H1 (cell line): Measurements from ENCODE around the gene TXNDC11. TPM values are rescaled to one million over a fixed set of nuclear protein-coding genes. Genes with fewer than 3 reads are reported as not detected.

Source experiments
- CTCF ChIA-PET: fragments of 300-600 bp; sonication (Branson Sonifier 250); formaldehyde crosslinking; loops from one replicate; lab custom pipeline; 2021; ENCODE audit not compliant: partially characterized antibody; lab: Charles Lee
- POLR2A ChIA-PET: fragments of 300-600 bp; sonication (Branson Sonifier 250); formaldehyde crosslinking; loops from one replicate; lab custom pipeline; 2021; ENCODE audit warnings: inconsistent platforms; ENCODE audit not compliant: partially characterized antibody; lab: Charles Lee
- DNase-seq, 2 experiments: peaks; one replicate each; pipeline versions ENCODE4 v3.0.0 to v3.0.0-alpha.2; 2010 to 2022; ENCODE audit warnings: low spot score in 2 of 2, low read depth in 1 of 2, mixed read lengths in 1 of 2
- FAIRE-seq: peaks from 2 replicates; lab custom pipeline; 2011; peaks lifted over from hg19 to GRCh38; lab: Jason Lieb, UNC
- H2AFZ ChIP-seq: 2 replicates; pipeline ENCODE4 v1.8.1; 2012; ENCODE audit warnings: low read length, inconsistent platforms
- H2AK5ac ChIP-seq: 2 replicates; pipeline ENCODE4 v1.6.1; 2013; ENCODE audit warnings: low read depth, low read length
- H2BK120ac ChIP-seq: replicated peaks from 2 replicates; pipeline ENCODE3; 2013; ENCODE audit warnings: low read depth, low read length, inconsistent platforms
- H2BK12ac ChIP-seq: 2 replicates; pipeline ENCODE4 v1.6.1; 2013; ENCODE audit warnings: low read depth, low read length
- H2BK15ac ChIP-seq: 2 replicates; pipeline ENCODE4 v1.6.1; 2013; ENCODE audit warnings: low read length
- H2BK20ac ChIP-seq: 2 replicates; pipeline ENCODE4 v1.6.1; 2013; ENCODE audit warnings: low read length
- H2BK5ac ChIP-seq: 2 replicates; pipeline ENCODE4 v1.6.1; 2013; ENCODE audit warnings: low read depth, low read length
- H3K14ac ChIP-seq: 2 replicates; pipeline ENCODE4 v1.6.1; 2013; ENCODE audit warnings: inconsistent platforms; ENCODE audit not compliant: insufficient read length
- H3K18ac ChIP-seq: 2 replicates; pipeline ENCODE4 v1.6.1; 2013; ENCODE audit warnings: low read length; ENCODE audit errors: extremely low read depth
- H3K23ac ChIP-seq: 2 replicates; pipeline ENCODE4 v1.6.1; 2013; ENCODE audit warnings: inconsistent platforms; ENCODE audit not compliant: insufficient read length
- H3K23me2 ChIP-seq: 2 replicates; pipeline ENCODE4 v1.6.1; 2013; ENCODE audit warnings: low read depth, low read length
- H3K27ac ChIP-seq: 2 replicates; pipeline ENCODE4 v1.6.1; 2011; ENCODE audit warnings: low read depth, low read length, inconsistent platforms
- H3K27me3 ChIP-seq, 4 experiments: replicated peaks in 1 of 4; 1 replicate in 1 of 4; 2 replicates in 3 of 4; pipeline versions ENCODE4 v1.6.1 to v1.8.1; 2011 to 2013; ENCODE audit warnings: low read length in 3 of 4, mild to moderate bottlenecking in 3 of 4, inconsistent platforms in 2 of 4, mixed read lengths in 2 of 4, moderate library complexity in 1 of 4; ENCODE audit not compliant: control insufficient read depth in 3 of 4, insufficient read depth in 3 of 4; ENCODE audit errors: extremely low read depth in 1 of 4
- H3K36me3 ChIP-seq, 4 experiments: 2 replicates each; pipeline versions ENCODE4 v1.6.1 to v1.8.1; 2011 to 2013; ENCODE audit warnings: mild to moderate bottlenecking in 4 of 4, low read length in 3 of 4, moderate library complexity in 2 of 4, control low read depth in 1 of 4, inconsistent platforms in 1 of 4; ENCODE audit not compliant: insufficient read depth in 4 of 4, control insufficient read depth in 2 of 4
- H3K4ac ChIP-seq: replicated peaks from 2 replicates; pipeline ENCODE3; 2013; ENCODE audit warnings: low read length, low read depth, mixed read lengths, inconsistent platforms; ENCODE audit not compliant: insufficient read length
- H3K4me1 ChIP-seq, 4 experiments: replicated peaks in 1 of 4; 1 replicate in 1 of 4; 2 replicates in 3 of 4; pipeline versions ENCODE4 v1.6.1 to v1.8.1; 2011 to 2013; ENCODE audit warnings: low read length in 3 of 4, inconsistent platforms in 2 of 4, mixed read lengths in 1 of 4; ENCODE audit not compliant: insufficient read depth in 4 of 4, control insufficient read depth in 3 of 4
- H3K4me2 ChIP-seq, 2 experiments: 2 replicates each; pipeline versions ENCODE4 v1.6.1 to v1.8.1; 2011 to 2013; ENCODE audit warnings: low read depth in 2 of 2, low read length in 2 of 2, control low read depth in 1 of 2, inconsistent platforms in 1 of 2, mild to moderate bottlenecking in 1 of 2; ENCODE audit not compliant: insufficient read depth in 1 of 2
- H3K4me3 ChIP-seq, 4 experiments: fragments of 200-600, 300-600 bp in 1 of 4; sonication (generic), shearing (Covaris generic), sonication (Bioruptor Twin) in 1 of 4; 2 replicates each; pipeline versions ENCODE4 v1.5.1 to v1.8.1; 2011 to 2016; ENCODE audit warnings: low read length in 4 of 4, low read depth in 3 of 4, control low read depth in 2 of 4, inconsistent platforms in 2 of 4, mild to moderate bottlenecking in 2 of 4, mixed read lengths in 1 of 4, moderate library complexity in 1 of 4; ENCODE audit not compliant: insufficient read depth in 2 of 4; ENCODE audit errors: extremely low read depth in 1 of 4
- H3K56ac ChIP-seq: replicated peaks from 2 replicates; pipeline ENCODE3; 2013; ENCODE audit warnings: low read depth, mild to moderate bottlenecking, mixed read lengths, low read length, inconsistent platforms; ENCODE audit not compliant: insufficient read length
- H3K79me1 ChIP-seq: 2 replicates; pipeline ENCODE4 v1.6.1; 2013; ENCODE audit warnings: low read depth, low read length, control low read depth
- H3K79me2 ChIP-seq, 2 experiments: 2 replicates each; pipeline versions ENCODE4 v1.6.1 to v1.8.1; 2012 to 2013; ENCODE audit warnings: low read length in 2 of 2, mild to moderate bottlenecking in 2 of 2, inconsistent platforms in 1 of 2; ENCODE audit not compliant: insufficient read depth in 2 of 2, control insufficient read depth in 1 of 2
- H3K9ac ChIP-seq, 4 experiments: replicated peaks in 1 of 4; 1 replicate in 1 of 4; 2 replicates in 3 of 4; pipeline versions ENCODE4 v1.6.1 to v1.8.1; 2011 to 2013; ENCODE audit warnings: low read depth in 3 of 4, low read length in 3 of 4, control low read depth in 2 of 4, mild to moderate bottlenecking in 2 of 4, moderate library complexity in 2 of 4, inconsistent platforms in 1 of 4; ENCODE audit errors: extremely low read depth in 1 of 4
- H3K9me3 ChIP-seq, 2 experiments: 2 replicates each; pipeline versions ENCODE4 v1.6.1 to v1.8.1; 2012 to 2013; ENCODE audit warnings: mild to moderate bottlenecking in 2 of 2, moderate library complexity in 2 of 2, control low read depth in 1 of 2, inconsistent platforms in 1 of 2, low read depth in 1 of 2, low read length in 1 of 2, mixed read lengths in 1 of 2; ENCODE audit not compliant: insufficient read depth in 2 of 2
- H4K20me1 ChIP-seq, 2 experiments: replicated peaks in 1 of 2; 2 replicates each; pipeline versions ENCODE3 to v1.8.1; 2011 to 2013; ENCODE audit warnings: inconsistent platforms in 2 of 2, low read length in 2 of 2, mild to moderate bottlenecking in 1 of 2; ENCODE audit not compliant: insufficient read depth in 2 of 2, control insufficient read depth in 1 of 2
- H4K5ac ChIP-seq: 2 replicates; pipeline ENCODE4 v1.6.1; 2013; ENCODE audit warnings: low read length, low read depth, mixed read lengths, inconsistent platforms; ENCODE audit not compliant: insufficient read length
- H4K8ac ChIP-seq: 2 replicates; pipeline ENCODE4 v1.8.0; 2013; ENCODE audit warnings: mild to moderate bottlenecking, moderate library complexity, low read length, inconsistent platforms; ENCODE audit not compliant: insufficient read depth; ENCODE audit errors: extremely low read depth
- H4K91ac ChIP-seq: replicated peaks from 2 replicates; pipeline ENCODE3; 2013; ENCODE audit warnings: low read length, mixed read lengths, inconsistent platforms; ENCODE audit not compliant: insufficient read length
- EP300 ChIP-seq, 2 experiments: IDR thresholded peaks; 1 replicate in 1 of 2; 2 replicates in 1 of 2; pipeline ENCODE4 v1.6.1; 2011 to 2012; ENCODE audit warnings: low read depth in 2 of 2, low read length in 2 of 2, mild to moderate bottlenecking in 2 of 2, borderline replicate concordance in 1 of 2, inconsistent platforms in 1 of 2, moderate library complexity in 1 of 2
- SIN3A ChIP-seq, 2 experiments: IDR thresholded peaks in 1 of 2; conservative IDR thresholded peaks in 1 of 2; 2 replicates each; pipeline ENCODE4 v1.6.1; 2011 to 2012; ENCODE audit warnings: low read length in 2 of 2, improper control_type of control experiment in 1 of 2, low read depth in 1 of 2, mild to moderate bottlenecking in 1 of 2
- SIX5 ChIP-seq: IDR thresholded peaks from 2 replicates; pipeline ENCODE4 v1.6.1; 2011; ENCODE audit warnings: mild to moderate bottlenecking, low read depth, low read length
- TEAD4 ChIP-seq: IDR thresholded peaks from 2 replicates; pipeline ENCODE4 v1.6.1; 2012; ENCODE audit warnings: low read depth, low read length, inconsistent platforms, mixed read lengths
- ZNF274 ChIP-seq: IDR thresholded peaks from 2 replicates; pipeline ENCODE4 v1.7.0; 2012; ENCODE audit warnings: low read length, borderline replicate concordance; ENCODE audit errors: extremely low read depth
- WGBS, 2 experiments: shearing (Covaris generic) in 1 of 2; methylation state at CpG; one replicate each; pipeline versions ENCODE4 v1.1.6 to v1.1.7; 2013 to 2015; ENCODE audit warnings: low lambda C conversion rate in 2 of 2, mixed read lengths in 2 of 2, inconsistent platforms in 1 of 2, low coverage in 1 of 2, missing lambda C conversion rate in 1 of 2; ENCODE audit not compliant: insufficient replicate concordance in 2 of 2, insufficient coverage in 1 of 2, insufficient read length in 1 of 2; ENCODE audit errors: extremely low coverage in 1 of 2, missing lambda C conversion rate in 1 of 2; 5-methylcytosine and 5-hydroxymethylcytosine counted together
- polyA plus RNA-seq, 7 experiments: library from polyadenylated mRNA; depleted of rRNA in 3 of 7; stranded (reverse) in 5 of 7; unstranded in 2 of 7; fragments of >200 nt in 5 of 7; fragments of 200-250 nt in 2 of 7; gene quantifications; 1 replicate in 5 of 7; 2 replicates in 1 of 7; 4 replicates in 1 of 7; pipeline versions ENCODE4 v1.2.1 to v1.2.3, GENCODE V29; 2011 to 2013; ENCODE audit warnings: missing spikeins in 2 of 7, mixed read lengths in 2 of 7
- total RNA-seq: library from RNA; stranded (reverse); fragmentation: NEBNext Ultra II Directional; extraction: Animal tissue kit (Norgen Biotek cat#: 25700); gene quantifications from 2 replicates; pipeline ENCODE4 v1.2.1, GENCODE V29; 2021
- TF ChIP-seq, protein P1 (sequence below), 3 experiments: IDR thresholded peaks; 1 replicate in 2 of 3; 2 replicates in 1 of 3; pipeline versions ENCODE4 v1.5.1 to v1.6.1; 2011; ENCODE audit warnings: low read length in 3 of 3, mild to moderate bottlenecking in 3 of 3, inconsistent platforms in 2 of 3, low read depth in 1 of 3, moderate library complexity in 1 of 3; ENCODE audit not compliant: insufficient read depth in 1 of 3; ENCODE audit errors: control extremely low read depth in 1 of 3

TXNDC11 gene
- total and polyA plus RNA-seq, 2 of the 8 experiments (the other 6 are each of a cell fraction or from before 2014, with no cell fraction given), result 13.5 to 13.8 TPM

DNA sequence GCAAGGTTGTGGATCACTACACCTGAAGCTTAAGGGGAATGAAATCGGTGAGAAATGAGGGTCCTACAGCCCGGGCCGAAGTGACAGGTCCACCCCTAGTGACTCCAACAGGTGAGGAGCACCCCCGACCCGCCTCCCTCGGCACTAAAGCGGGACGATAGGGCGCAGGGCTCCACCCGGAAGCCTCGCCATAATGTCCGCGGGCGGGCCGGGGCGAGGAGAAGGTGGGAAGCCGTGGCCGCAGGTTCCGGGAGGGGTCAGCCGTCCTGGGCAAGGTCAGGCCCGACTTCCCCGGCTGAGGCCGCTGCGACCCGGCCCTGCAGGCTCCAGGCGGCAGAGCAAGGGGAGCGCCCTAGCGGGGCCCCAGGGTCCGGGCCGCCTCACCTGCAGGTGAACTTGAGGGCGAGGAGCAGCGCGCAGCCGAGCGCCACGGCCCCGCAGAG lies 543 bp downstream of the TXNDC11 start:
- Histone ChIP-seq H3K23me2 (no peaks in the 10 kb centered on the region; the same call in none of the 2 replicates), H2BK20ac (no peak overlapping the region), H3K4me1 (peaks cover 2 to 6% (median 3%) of the 10 kb centered on the region in 4 experiments; a peak in 2 of 7 replicates), H2AK5ac (no peak overlapping the region), H3K79me1 (no peaks in the 10 kb centered on the region; the same call in 1 of the 2 replicates), H2BK5ac (no peak overlapping the region), H2BK15ac (no peak overlapping the region), H3K56ac (no peak overlapping the region), H3K4me3 (peak overlapping the region; percentile 74 to 85 (median 80)), H3K9me3 (no peaks in the 10 kb centered on the region), H3K4ac (no peak overlapping the region), H4K20me1 (no peaks in the 10 kb centered on the region), H3K18ac (no peak overlapping the region), H3K9ac (peak overlapping the region; percentile 64 to 91 (median 77); a peak in 6 of 7 replicates), H2AFZ (no peak overlapping the region), H4K91ac (no peak overlapping the region), H2BK120ac (no peak overlapping the region), H2BK12ac (no peak overlapping the region), H3K36me3 (no peaks in the 10 kb centered on the region), H3K14ac (no peak overlapping the region), H3K79me2 (peaks cover 0 to 34% of the 10 kb centered on the region in 2 experiments; a peak in 2 of 4 replicates), H3K27ac (peak overlapping the region; percentile 35; the same call in 1 of the 2 replicates), H4K8ac (peak overlapping the region; percentile 85; the same call in 1 of the 2 replicates), H3K23ac (no peak overlapping the region), H3K27me3 (no peaks in the 10 kb centered on the region), H3K4me2 (peak overlapping the region; percentile 65 to 69), H4K5ac (no peak overlapping the region)
- FAIRE-seq (no peak), DNase-seq (peak in 1 of 2 experiments; percentile 68)
- ChIA-PET POLR2A (interaction anchor here (0.8 to 2.3 kb wide), 13 partner anchors 12 to 335 kb away, joined by 3 to 11 read pairs (median 4); partner anchors contain the start of genes RSL1D1 and ZC3H7A), CTCF (interaction anchor here (0.6 to 1.8 kb wide), 4 partner anchors 27 to 334 kb away, joined by 3 to 6 read pairs (median 4); no protein-coding TSS in a partner anchor)
- TF ChIP-seq ZNF274, result no peak
- TF ChIP-seq EP300 (IDR thresholded peaks at IDR 0.05; ENCODE audit: borderline replicate concordance in 1 of 2, low read depth in 2 of 2, low read length in 2 of 2), result no peak
- 0 out of 4 replicates have a peak, but pooled peaks of 1 of the 2 experiments have one; percentile 12 for TF ChIP-seq SIN3A (conservative IDR thresholded peaks at IDR 0.05 in 1 of 2, IDR thresholded peaks at IDR 0.05 in 1 of 2; ENCODE audit: low read depth in 1 of 2, low read length in 2 of 2)
- TF ChIP-seq TEAD4, result no peak
- TF ChIP-seq SIX5, result no peak
- TF ChIP-seq, protein P1, sequence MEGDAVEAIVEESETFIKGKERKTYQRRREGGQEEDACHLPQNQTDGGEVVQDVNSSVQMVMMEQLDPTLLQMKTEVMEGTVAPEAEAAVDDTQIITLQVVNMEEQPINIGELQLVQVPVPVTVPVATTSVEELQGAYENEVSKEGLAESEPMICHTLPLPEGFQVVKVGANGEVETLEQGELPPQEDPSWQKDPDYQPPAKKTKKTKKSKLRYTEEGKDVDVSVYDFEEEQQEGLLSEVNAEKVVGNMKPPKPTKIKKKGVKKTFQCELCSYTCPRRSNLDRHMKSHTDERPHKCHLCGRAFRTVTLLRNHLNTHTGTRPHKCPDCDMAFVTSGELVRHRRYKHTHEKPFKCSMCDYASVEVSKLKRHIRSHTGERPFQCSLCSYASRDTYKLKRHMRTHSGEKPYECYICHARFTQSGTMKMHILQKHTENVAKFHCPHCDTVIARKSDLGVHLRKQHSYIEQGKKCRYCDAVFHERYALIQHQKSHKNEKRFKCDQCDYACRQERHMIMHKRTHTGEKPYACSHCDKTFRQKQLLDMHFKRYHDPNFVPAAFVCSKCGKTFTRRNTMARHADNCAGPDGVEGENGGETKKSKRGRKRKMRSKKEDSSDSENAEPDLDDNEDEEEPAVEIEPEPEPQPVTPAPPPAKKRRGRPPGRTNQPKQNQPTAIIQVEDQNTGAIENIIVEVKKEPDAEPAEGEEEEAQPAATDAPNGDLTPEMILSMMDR (IDR thresholded peaks at IDR 0.05; ENCODE audit: control extremely low read depth in 1 of 3, insufficient read depth in 1 of 3, low read depth in 1 of 3, low read length in 3 of 3), result peak in 1 of 3 experiments; percentile 18; a peak in 1 of 4 replicates
- 3% methylated on average over 34 of the region's 37 CpGs; no CpG with 5 or more reads in 1 of the 2 experiments for WGBS, 2 experiments
